ENCODE measurements around the gene FBXW8.

FBXW8 gene

GRCh38 chr12:116881325-116881876 is 29.3 kb upstream of the FBXW8 start, which contains the start of gene HRK:
HRK (minus strand) TSS chr12:116881441; CDS start chr12:116881307, 134 bp downstream.
- no peak for TF ChIP-seq CTCF (IDR thresholded peaks at IDR 0.05; ENCODE audit: low read depth, low read length)
- no peak within 1 kb of the TSS for H3K4me3 ChIP-seq (ENCODE audit: low read depth, low read length)

GRCh38 chr12:116881877-116882507 is 28.8 kb upstream of the FBXW8 start:
- H3K4me3 ChIP-seq (ENCODE audit: low read depth, low read length), result no peak overlapping the region
- TF ChIP-seq CTCF (IDR thresholded peaks at IDR 0.05; ENCODE audit: low read depth, low read length), result no peak

- H3K4me3 ChIP-seq (ENCODE audit: low read depth, low read length), result no peak overlapping the region
- 0 out of 2 replicates have a peak, but pooled peaks have one; percentile 12 for TF ChIP-seq CTCF (IDR thresholded peaks at IDR 0.05; ENCODE audit: low read depth, low read length)
Observed at GRCh38 chr12:116882742-116883141, 28.0 kb upstream of the FBXW8 start.

GRCh38 chr12:116884871-116885270 is 25.9 kb upstream of the FBXW8 start:
- H3K4me3 ChIP-seq (ENCODE audit: low read depth, low read length), result no peak overlapping the region
- TF ChIP-seq CTCF (IDR thresholded peaks at IDR 0.05; ENCODE audit: low read depth, low read length), result no peak

GRCh38 chr12:116885491-116885890 is 25.3 kb upstream of the FBXW8 start:
- no peak overlapping the region for H3K4me3 ChIP-seq (ENCODE audit: low read depth, low read length)
- TF ChIP-seq CTCF (IDR thresholded peaks at IDR 0.05; ENCODE audit: low read depth, low read length), result no peak

- H3K4me3 ChIP-seq (ENCODE audit: low read depth, low read length), result no peak overlapping the region
- TF ChIP-seq CTCF (IDR thresholded peaks at IDR 0.05; ENCODE audit: low read depth, low read length), result no peak
Observed at GRCh38 chr12:116887244-116887643, 23.5 kb upstream of the FBXW8 start.

- H3K4me3 ChIP-seq (ENCODE audit: low read depth, low read length), result no peak overlapping the region
- no peak for TF ChIP-seq CTCF (IDR thresholded peaks at IDR 0.05; ENCODE audit: low read depth, low read length)
Observed at GRCh38 chr12:116887897-116888296, 22.9 kb upstream of the FBXW8 start.

Data from WI38 (cell line).